A673 (cell line): ENCODE results near the gene CHRNA7.

ENCODE experiments used
- CTCF ChIP-seq: fragments of 300-800, 200-600 bp; sonication (generic); conservative IDR thresholded peaks from 2 replicates; pipeline ENCODE4 v1.5.1; 2017; ENCODE audit warnings: low read depth, mild to moderate bottlenecking, antibody characterized with exemption, low read length, moderate library complexity, mixed read lengths
- EZH2 ChIP-seq: fragments of 200-600 bp; sonication (generic); IDR thresholded peaks from 2 replicates; pipeline ENCODE4 v1.6.1; 2017; ENCODE audit warnings: borderline replicate concordance, low read depth, mild to moderate bottlenecking, mixed read lengths, antibody characterized with exemption, low read length; ENCODE audit not compliant: poor library complexity, severe bottlenecking

GRCh38 chr15:32028921-32029320 lies 1.4 kb upstream of the CHRNA7 start:
- TF ChIP-seq CTCF (no peak), EZH2 (no peak)
